HG03558 (cell line): ENCODE results near the gene MINDY4.
A peak's percentile ranks its signal among the peaks of the same experiment; 100 is the strongest.

Source experiments
- ATAC-seq: cut with Tn5 transposase; IDR thresholded peaks from one replicate; pipeline ENCODE4 v1.9.1; 2021; ENCODE audit warnings: moderate number of reproducible peaks; ENCODE audit not compliant: unreplicated experiment; ENCODE audit errors: extremely low read depth

Gene MINDY4

GRCh38 chr7:30936650-30937245, 165.5 kb downstream of the MINDY4 start:
- ATAC-seq = no peak

DNA sequence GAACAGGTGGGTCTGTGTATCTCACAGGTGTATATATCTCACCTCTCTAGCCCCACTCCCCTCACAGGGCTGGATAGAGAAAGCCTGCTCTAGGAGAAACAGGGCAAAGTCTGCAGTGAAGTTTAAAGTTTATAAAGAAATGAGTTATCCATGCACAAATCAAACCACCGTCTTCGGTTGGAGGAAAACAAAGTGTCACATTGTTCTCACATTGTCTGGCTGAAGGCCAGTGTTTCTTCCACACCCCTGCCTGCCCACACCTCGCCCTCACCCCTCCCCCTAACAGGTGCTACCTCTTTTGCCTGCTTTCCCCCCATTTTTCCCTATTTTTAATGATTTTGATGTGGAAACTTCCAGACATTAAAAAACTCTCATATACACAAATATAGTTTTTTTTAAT, 166.2 kb downstream of the MINDY4 start:
- no peak for ATAC-seq

GRCh38 chr7:30938435-30939316, 167.5 kb downstream of the MINDY4 start:
- ATAC-seq = peak; percentile 65

DNA sequence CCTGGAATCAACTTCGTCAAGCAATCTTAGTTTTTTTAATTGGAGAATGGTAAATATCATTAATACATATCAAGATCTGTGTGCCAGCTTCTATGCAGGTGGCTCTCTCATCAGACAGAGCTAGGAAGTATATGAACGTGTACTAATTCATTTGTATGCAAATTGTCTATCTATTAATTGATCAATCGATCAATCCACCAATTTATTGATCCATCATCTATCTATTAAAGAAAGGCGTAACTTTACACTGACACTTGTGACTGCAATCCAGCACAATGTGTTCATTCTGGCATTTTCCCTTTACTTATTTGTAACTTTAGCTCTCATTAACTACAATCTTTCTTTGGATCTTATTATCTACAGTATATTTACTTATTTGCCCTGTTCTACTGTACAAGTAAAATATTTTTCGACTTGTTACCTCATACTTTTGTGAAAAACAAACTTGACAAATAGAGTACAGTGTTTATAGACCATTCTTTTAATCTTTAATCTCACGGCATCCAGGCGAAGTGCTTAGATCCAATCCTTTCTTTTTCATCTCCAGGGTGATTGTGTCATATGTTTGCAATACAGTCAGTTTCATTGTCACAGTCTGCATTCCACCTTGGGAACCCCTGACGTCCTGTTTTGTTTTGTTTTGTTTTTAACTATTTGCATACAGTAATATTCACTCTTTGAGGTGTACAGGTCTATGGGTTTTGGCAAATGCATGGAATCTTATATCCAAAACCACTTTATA, 170.5 kb downstream of the MINDY4 start:
- ATAC-seq = no peak
